Liver (tissue), 9 donors: ENCODE data around the gene ABHD2. TPM values are rescaled to one million over a fixed set of nuclear protein-coding genes. Genes with fewer than 3 reads are reported as not detected.

Source experiments
- DNase-seq: peaks from one replicate; pipeline ENCODE4 v3.0.0-alpha.2; 2017; ENCODE audit warnings: low spot score
- H3K27ac ChIP-seq, 2 donors: one replicate each; pipeline ENCODE4 v1.7.0; 2013; ENCODE audit warnings: inconsistent platforms in 2 of 2, low read length in 2 of 2, control low read depth in 1 of 2, low read depth in 1 of 2, mild to moderate bottlenecking in 1 of 2
- H3K27me3 ChIP-seq, 4 donors: one replicate each; pipeline versions ENCODE4 v1.6.1 to v1.7.0; 2013; ENCODE audit warnings: low read length in 3 of 4, inconsistent platforms in 1 of 4, mild to moderate bottlenecking in 1 of 4, moderate library complexity in 1 of 4; ENCODE audit not compliant: control insufficient read depth in 4 of 4, insufficient read depth in 4 of 4
- H3K36me3 ChIP-seq, 4 donors: one replicate each; pipeline versions ENCODE4 v1.6.1 to v1.7.0; 2013; ENCODE audit warnings: low read length in 3 of 4, mild to moderate bottlenecking in 3 of 4, low read depth in 1 of 4, moderate library complexity in 1 of 4; ENCODE audit not compliant: control insufficient read depth in 4 of 4, insufficient read depth in 3 of 4
- H3K4me1 ChIP-seq, 4 donors: one replicate each; pipeline versions ENCODE4 v1.6.1 to v1.7.0; 2013; ENCODE audit warnings: low read length in 3 of 4, mild to moderate bottlenecking in 3 of 4, moderate library complexity in 1 of 4; ENCODE audit not compliant: control insufficient read depth in 4 of 4, insufficient read depth in 4 of 4
- H3K4me3 ChIP-seq, 3 donors: one replicate each; pipeline versions ENCODE4 v1.6.1 to v1.7.0; 2013; ENCODE audit warnings: low read length in 3 of 3, control low read depth in 1 of 3, low read depth in 1 of 3, mild to moderate bottlenecking in 1 of 3
- H3K9ac ChIP-seq, 2 donors: one replicate each; pipeline ENCODE4 v1.7.0; 2013; ENCODE audit warnings: low read length in 2 of 2, mild to moderate bottlenecking in 2 of 2, moderate library complexity in 2 of 2, control low read depth in 1 of 2, low read depth in 1 of 2
- H3K9me3 ChIP-seq, 4 donors: one replicate each; pipeline versions ENCODE4 v1.6.1 to v1.7.0; 2013; ENCODE audit warnings: low read length in 3 of 4; ENCODE audit not compliant: control insufficient read depth in 4 of 4
- EGR1 ChIP-seq, 2 donors: IDR thresholded peaks; 2 replicates each; pipeline ENCODE4 v1.6.1; 2016 to 2018; ENCODE audit warnings: antibody characterized with exemption in 2 of 2, low read depth in 2 of 2
- FOXA1 ChIP-seq: IDR thresholded peaks from 2 replicates; pipeline ENCODE4 v1.6.1; 2016; ENCODE audit warnings: antibody characterized with exemption
- FOXA2 ChIP-seq: IDR thresholded peaks from 2 replicates; pipeline ENCODE4 v1.6.1; 2016; ENCODE audit warnings: antibody characterized with exemption
- GABPA ChIP-seq, 2 donors: IDR thresholded peaks in 1 of 2; conservative IDR thresholded peaks in 1 of 2; 2 replicates each; pipeline ENCODE4 v1.6.1; 2016; ENCODE audit warnings: antibody characterized with exemption in 2 of 2, mild to moderate bottlenecking in 1 of 2, moderate library complexity in 1 of 2
- HNF4A ChIP-seq, 2 donors: conservative IDR thresholded peaks; 2 replicates each; pipeline ENCODE4 v1.6.1; 2016; ENCODE audit warnings: antibody characterized with exemption in 2 of 2, mild to moderate bottlenecking in 2 of 2
- HNF4G ChIP-seq: IDR thresholded peaks from 2 replicates; pipeline ENCODE4 v1.6.1; 2016; ENCODE audit warnings: antibody characterized with exemption
- JUND ChIP-seq, 2 donors: IDR thresholded peaks; 2 replicates each; pipeline ENCODE4 v1.6.1; 2016; ENCODE audit warnings: antibody characterized with exemption in 2 of 2
- NR2F2 ChIP-seq: IDR thresholded peaks from 2 replicates; pipeline ENCODE4 v1.6.1; 2016; ENCODE audit warnings: antibody characterized with exemption
- RAD21 ChIP-seq, 2 donors: IDR thresholded peaks; 2 replicates each; pipeline ENCODE4 v1.6.1; 2016; ENCODE audit warnings: antibody characterized with exemption in 2 of 2, mild to moderate bottlenecking in 2 of 2
- REST ChIP-seq: IDR thresholded peaks from 2 replicates; pipeline ENCODE4 v1.6.1; 2016; ENCODE audit warnings: antibody characterized with exemption, mild to moderate bottlenecking
- SP1 ChIP-seq: IDR thresholded peaks from 2 replicates; pipeline ENCODE4 v1.6.1; 2018; ENCODE audit warnings: antibody characterized with exemption, mild to moderate bottlenecking
- YY1 ChIP-seq: IDR thresholded peaks from 2 replicates; pipeline ENCODE4 v1.6.1; 2016; ENCODE audit warnings: antibody characterized with exemption, mild to moderate bottlenecking
- ZBTB33 ChIP-seq: IDR thresholded peaks from 2 replicates; pipeline ENCODE4 v1.6.1; 2016; ENCODE audit warnings: antibody characterized with exemption
- WGBS: extraction: QIAGEN DNeasy Blood & Tissue Kit; methylation state at CpG from one replicate; pipeline ENCODE4 v1.1.7; 2013; 5-methylcytosine and 5-hydroxymethylcytosine counted together
- polyA plus RNA-seq, 2 donors: library from polyadenylated mRNA; stranded (reverse) in 1 of 2; unstranded in 1 of 2; fragments of 200-250 nt in 1 of 2; fragments of >200 nt in 1 of 2; fragmentation: Nextera tagmentation in 1 of 2; extraction: Ambion mirVana in 1 of 2; gene quantifications; one replicate each; pipeline versions ENCODE4 v1.2.1 to v1.2.3, GENCODE V29; 2013 to 2015
- total RNA-seq, 2 donors: library from RNA; depleted of rRNA; stranded (reverse); fragments of >200 nt; gene quantifications; one replicate each; pipeline ENCODE4 v1.2.3, GENCODE V29; 2014
- TF ChIP-seq, protein P1 (sequence below): IDR thresholded peaks from 2 replicates; pipeline ENCODE4 v1.6.1; 2016; ENCODE audit warnings: antibody characterized with exemption
- TF ChIP-seq, protein P2 (sequence below): IDR thresholded peaks from 2 replicates; pipeline ENCODE4 v1.6.1; 2016; ENCODE audit warnings: antibody characterized with exemption
- donor health status: healthy.
- donor health status: healthy.
- donor health status: healthy.
- donor health status: healthy.
- donor health status: healthy.

The ABHD2 gene
- total and polyA plus RNA-seq, 4 donors = 34.6 to 663 (median 65.1) TPM

GRCh38 chr15:89203705-89204273 lies 115.5 kb downstream of the ABHD2 start:
- Histone ChIP-seq H3K9ac (no peak overlapping the region), H3K9me3 (no peaks in the 10 kb centered on the region), H3K4me1 (peaks cover 0 to 8% (median 2%) of the 10 kb centered on the region in 4 donors), H3K4me3 (no peak overlapping the region), H3K27me3 (no peaks in the 10 kb centered on the region), H3K36me3 (peaks cover 2 to 18% (median 8%) of the 10 kb centered on the region in 4 donors), H3K27ac (no peak overlapping the region)
- 53% methylated on average over 2 of the region's 2 CpGs for WGBS
- TF ChIP-seq HNF4G = no peak
- no peak for TF ChIP-seq GABPA (IDR thresholded peaks at IDR 0.05 in 1 of 2, conservative IDR thresholded peaks at IDR 0.05 in 1 of 2)
- no peak for TF ChIP-seq JUND (IDR thresholded peaks at IDR 0.05)
- TF ChIP-seq EGR1 (IDR thresholded peaks at IDR 0.05; ENCODE audit: low read depth in 2 of 2) = no peak
- no peak for TF ChIP-seq FOXA1
- TF ChIP-seq SP1 = no peak
- TF ChIP-seq HNF4A (conservative IDR thresholded peaks at IDR 0.05) = no peak
- no peak for TF ChIP-seq ZBTB33
- TF ChIP-seq REST = no peak
- TF ChIP-seq, protein P1, sequence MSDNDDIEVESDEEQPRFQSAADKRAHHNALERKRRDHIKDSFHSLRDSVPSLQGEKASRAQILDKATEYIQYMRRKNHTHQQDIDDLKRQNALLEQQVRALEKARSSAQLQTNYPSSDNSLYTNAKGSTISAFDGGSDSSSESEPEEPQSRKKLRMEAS = no peak
- no peak for TF ChIP-seq YY1
- TF ChIP-seq FOXA2 = no peak
- DNase-seq = no peak

DNA sequence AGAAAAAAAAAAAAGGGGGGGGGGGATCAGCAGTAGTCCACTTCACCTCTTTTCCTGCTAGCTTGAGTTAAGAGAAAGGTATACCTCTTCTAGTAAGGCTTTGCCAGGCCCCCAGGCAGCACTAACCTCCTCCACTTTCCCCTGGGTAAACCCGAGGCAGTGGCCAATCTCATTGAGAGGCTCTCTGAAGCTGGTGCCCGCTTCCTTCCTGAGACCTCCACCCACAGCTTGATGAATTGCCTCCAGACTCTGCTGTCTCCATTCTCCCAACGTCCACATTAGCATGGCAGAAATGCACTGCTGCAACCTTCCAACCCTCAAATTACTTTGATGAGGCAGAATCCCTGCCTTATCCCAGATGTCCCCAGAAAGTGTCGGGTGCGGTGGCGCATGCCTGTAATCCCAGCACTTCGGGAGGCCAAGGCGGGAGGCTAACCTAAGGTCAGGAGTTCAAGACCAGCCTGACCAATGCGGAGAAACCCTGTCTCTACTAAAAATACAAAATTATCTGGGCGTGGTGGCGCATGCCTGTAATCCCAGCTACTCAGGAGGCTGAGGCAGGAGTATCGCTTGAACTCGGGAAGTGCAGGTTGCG lies 117.8 kb downstream of the ABHD2 start:
- H3K4me1 ChIP-seq = peaks cover 0 to 8% (median 2%) of the 10 kb centered on the region in 4 donors

More for the DNA sequence above, 117.8 kb downstream of the ABHD2 start:
- Histone ChIP-seq H3K4me3 (no peak overlapping the region), H3K36me3 (no peaks in the 10 kb centered on the region), H3K9ac (no peak overlapping the region), H3K27me3 (no peaks in the 10 kb centered on the region), H3K27ac (no peak overlapping the region), H3K9me3 (no peaks in the 10 kb centered on the region)
- TF ChIP-seq HNF4G (no peak), RAD21 (IDR thresholded peaks at IDR 0.05) (no peak), YY1 (no peak), ZBTB33 (no peak), JUND (IDR thresholded peaks at IDR 0.05) (no peak), NR2F2 (no peak), FOXA2 (no peak)
- TF ChIP-seq, protein P2, sequence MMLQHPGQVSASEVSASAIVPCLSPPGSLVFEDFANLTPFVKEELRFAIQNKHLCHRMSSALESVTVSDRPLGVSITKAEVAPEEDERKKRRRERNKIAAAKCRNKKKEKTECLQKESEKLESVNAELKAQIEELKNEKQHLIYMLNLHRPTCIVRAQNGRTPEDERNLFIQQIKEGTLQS = no peak
- no peak for DNase-seq
- WGBS = 78% methylated on average over 14 of the region's 14 CpGs
